Measurements from ENCODE around the gene MATN3. TPM values are rescaled to one million over a fixed set of nuclear protein-coding genes. Genes with fewer than 3 reads are reported as not detected.

Gene MATN3
- total RNA-seq, 1 experiment from 2014 or later, result 13.5 TPM

DNA sequence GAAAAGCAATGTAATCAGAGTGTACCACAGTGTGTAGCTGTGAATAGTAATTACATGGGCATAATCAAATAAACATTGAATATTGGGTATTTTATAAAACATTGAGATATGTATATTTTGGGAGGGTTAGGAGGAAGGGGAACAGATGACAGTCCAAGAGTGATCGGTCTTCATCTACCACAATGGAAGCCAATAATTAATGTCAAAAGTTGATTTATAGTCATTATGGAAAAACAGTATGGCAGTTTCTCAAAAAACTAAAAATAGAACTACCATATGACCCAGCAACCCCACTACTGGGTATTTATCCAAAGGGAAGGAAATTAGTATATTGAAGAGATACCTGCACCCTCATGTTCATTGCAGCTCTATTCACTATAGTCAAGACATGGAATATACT is 44.8 kb upstream of the MATN3 start:
- TF ChIP-seq, protein P1, sequence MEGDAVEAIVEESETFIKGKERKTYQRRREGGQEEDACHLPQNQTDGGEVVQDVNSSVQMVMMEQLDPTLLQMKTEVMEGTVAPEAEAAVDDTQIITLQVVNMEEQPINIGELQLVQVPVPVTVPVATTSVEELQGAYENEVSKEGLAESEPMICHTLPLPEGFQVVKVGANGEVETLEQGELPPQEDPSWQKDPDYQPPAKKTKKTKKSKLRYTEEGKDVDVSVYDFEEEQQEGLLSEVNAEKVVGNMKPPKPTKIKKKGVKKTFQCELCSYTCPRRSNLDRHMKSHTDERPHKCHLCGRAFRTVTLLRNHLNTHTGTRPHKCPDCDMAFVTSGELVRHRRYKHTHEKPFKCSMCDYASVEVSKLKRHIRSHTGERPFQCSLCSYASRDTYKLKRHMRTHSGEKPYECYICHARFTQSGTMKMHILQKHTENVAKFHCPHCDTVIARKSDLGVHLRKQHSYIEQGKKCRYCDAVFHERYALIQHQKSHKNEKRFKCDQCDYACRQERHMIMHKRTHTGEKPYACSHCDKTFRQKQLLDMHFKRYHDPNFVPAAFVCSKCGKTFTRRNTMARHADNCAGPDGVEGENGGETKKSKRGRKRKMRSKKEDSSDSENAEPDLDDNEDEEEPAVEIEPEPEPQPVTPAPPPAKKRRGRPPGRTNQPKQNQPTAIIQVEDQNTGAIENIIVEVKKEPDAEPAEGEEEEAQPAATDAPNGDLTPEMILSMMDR (conservative IDR thresholded peaks at IDR 0.05), result no peak
- H2BK15ac ChIP-seq (ENCODE audit: low read depth, low read length), result no peak overlapping the region
- H2AFZ ChIP-seq (ENCODE audit: low read length), result no peak overlapping the region
- no peaks in the 10 kb centered on the region for H3K79me1 ChIP-seq (ENCODE audit: insufficient read depth, low read depth, low read length, poor library complexity, severe bottlenecking)
- no peak overlapping the region for H2BK12ac ChIP-seq (ENCODE audit: insufficient read length, low read depth, low read length)
- H3K27ac ChIP-seq (ENCODE audit: insufficient read length, low read depth, low read length), result no peak overlapping the region
- H3K79me2 ChIP-seq (ENCODE audit: insufficient read depth, low read length), result no peaks in the 10 kb centered on the region
- no peaks in the 10 kb centered on the region for H4K20me1 ChIP-seq (ENCODE audit: control insufficient read depth, insufficient read depth, insufficient read length)
- no peak overlapping the region for H3K14ac ChIP-seq (ENCODE audit: insufficient read depth, low read length)
- H4K5ac ChIP-seq (ENCODE audit: insufficient read length, low read depth, low read length), result no peak overlapping the region
- no peaks in the 10 kb centered on the region for H3K9me3 ChIP-seq (ENCODE audit: control insufficient read depth, low read depth, low read length)
- no peaks in the 10 kb centered on the region for H3K27me3 ChIP-seq (ENCODE audit: insufficient read depth, low read length)
- no peak overlapping the region for H3T11ph ChIP-seq (ENCODE audit: low read length)
- DNase-seq, result no peak
- H3K27ac Mint-ChIP-seq, result no peak overlapping the region
- no peaks in the 10 kb centered on the region; the same call in 1 of the 2 replicates for H3K4me1 ChIP-seq (ENCODE audit: insufficient read depth, low read length)
- H2BK120ac ChIP-seq (ENCODE audit: low read depth, low read length, poor library complexity, severe bottlenecking), result no peak overlapping the region
- no peak overlapping the region for H3K23ac ChIP-seq (ENCODE audit: insufficient read length, low read depth, low read length)
- H2AK5ac ChIP-seq (ENCODE audit: insufficient read length, low read length), result no peak overlapping the region
- no peak overlapping the region for H3K4ac ChIP-seq (ENCODE audit: low read depth, low read length)
- no peaks in the 10 kb centered on the region for H3K4me1 Mint-ChIP-seq
- WGBS (ENCODE audit: extremely low coverage, insufficient read length, low lambda C conversion rate), result no CpG with 5 or more reads among the region's 1 CpG
- H3K56ac ChIP-seq (ENCODE audit: insufficient read length, low read depth, low read length), result no peak overlapping the region
- H3K23me2 ChIP-seq (ENCODE audit: insufficient read length, low read depth, low read length, poor library complexity, severe bottlenecking), result peaks cover 1% of the 10 kb centered on the region
- no peaks in the 10 kb centered on the region for H3K9me3 Mint-ChIP-seq
- no peak overlapping the region for H4K91ac ChIP-seq (ENCODE audit: insufficient read length, low read depth, low read length)
- H3K4me2 ChIP-seq (ENCODE audit: insufficient read depth, insufficient read length, low read length), result no peak overlapping the region
- H3K9ac ChIP-seq (ENCODE audit: extremely low read depth, insufficient read length, low read length), result no peak overlapping the region
- H3K4me3 Mint-ChIP-seq, result no peak overlapping the region
- no peak overlapping the region for H2BK20ac ChIP-seq (ENCODE audit: low read depth, low read length, poor library complexity, severe bottlenecking)
- H3K27me3 Mint-ChIP-seq (ENCODE audit: low read depth), result peaks cover 17% of the 10 kb centered on the region
- no peak overlapping the region for H3K18ac ChIP-seq (ENCODE audit: insufficient read length, low read depth, low read length)
- no peak overlapping the region for H2BK5ac ChIP-seq (ENCODE audit: insufficient read length, low read length)
- H3K36me3 Mint-ChIP-seq (ENCODE audit: insufficient read depth in 1 of 3, low read depth in 3 of 3), result no peaks in the 10 kb centered on the region
- H4K8ac ChIP-seq (replicated peaks; ENCODE audit: insufficient read length, low read depth, low read length), result no peak overlapping the region

Data from H9 (cell line).